Measurements from ENCODE around the gene LDLRAD4.

DNA sequence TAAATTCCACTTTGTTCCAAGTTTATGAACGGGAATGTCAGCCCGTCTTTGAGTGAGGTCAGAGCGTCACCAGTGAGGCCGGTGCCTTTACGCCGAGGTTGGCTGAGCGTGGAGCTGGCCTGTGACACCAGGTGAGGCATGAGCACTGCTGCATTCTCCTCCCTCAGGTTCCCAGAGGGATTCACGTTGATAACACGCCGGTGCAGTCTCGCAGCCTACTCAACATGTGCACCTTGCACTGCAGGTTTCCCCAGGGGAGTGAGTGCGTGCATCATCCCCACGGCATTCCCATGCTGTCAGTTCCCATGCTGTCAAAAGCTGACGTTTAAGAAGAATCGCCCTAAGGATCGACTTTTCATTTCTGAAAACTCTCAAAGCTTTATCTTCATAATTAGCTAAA, 213.3 kb downstream of the LDLRAD4 start:
- TF ChIP-seq, protein P1, sequence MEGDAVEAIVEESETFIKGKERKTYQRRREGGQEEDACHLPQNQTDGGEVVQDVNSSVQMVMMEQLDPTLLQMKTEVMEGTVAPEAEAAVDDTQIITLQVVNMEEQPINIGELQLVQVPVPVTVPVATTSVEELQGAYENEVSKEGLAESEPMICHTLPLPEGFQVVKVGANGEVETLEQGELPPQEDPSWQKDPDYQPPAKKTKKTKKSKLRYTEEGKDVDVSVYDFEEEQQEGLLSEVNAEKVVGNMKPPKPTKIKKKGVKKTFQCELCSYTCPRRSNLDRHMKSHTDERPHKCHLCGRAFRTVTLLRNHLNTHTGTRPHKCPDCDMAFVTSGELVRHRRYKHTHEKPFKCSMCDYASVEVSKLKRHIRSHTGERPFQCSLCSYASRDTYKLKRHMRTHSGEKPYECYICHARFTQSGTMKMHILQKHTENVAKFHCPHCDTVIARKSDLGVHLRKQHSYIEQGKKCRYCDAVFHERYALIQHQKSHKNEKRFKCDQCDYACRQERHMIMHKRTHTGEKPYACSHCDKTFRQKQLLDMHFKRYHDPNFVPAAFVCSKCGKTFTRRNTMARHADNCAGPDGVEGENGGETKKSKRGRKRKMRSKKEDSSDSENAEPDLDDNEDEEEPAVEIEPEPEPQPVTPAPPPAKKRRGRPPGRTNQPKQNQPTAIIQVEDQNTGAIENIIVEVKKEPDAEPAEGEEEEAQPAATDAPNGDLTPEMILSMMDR (IDR thresholded peaks at IDR 0.05 in 2 of 3, conservative IDR thresholded peaks at IDR 0.05 in 1 of 3; ENCODE audit: insufficient read depth in 2 of 3, low read depth in 1 of 3, low read length in 3 of 3) = no peak
- TF ChIP-seq, protein P2, sequence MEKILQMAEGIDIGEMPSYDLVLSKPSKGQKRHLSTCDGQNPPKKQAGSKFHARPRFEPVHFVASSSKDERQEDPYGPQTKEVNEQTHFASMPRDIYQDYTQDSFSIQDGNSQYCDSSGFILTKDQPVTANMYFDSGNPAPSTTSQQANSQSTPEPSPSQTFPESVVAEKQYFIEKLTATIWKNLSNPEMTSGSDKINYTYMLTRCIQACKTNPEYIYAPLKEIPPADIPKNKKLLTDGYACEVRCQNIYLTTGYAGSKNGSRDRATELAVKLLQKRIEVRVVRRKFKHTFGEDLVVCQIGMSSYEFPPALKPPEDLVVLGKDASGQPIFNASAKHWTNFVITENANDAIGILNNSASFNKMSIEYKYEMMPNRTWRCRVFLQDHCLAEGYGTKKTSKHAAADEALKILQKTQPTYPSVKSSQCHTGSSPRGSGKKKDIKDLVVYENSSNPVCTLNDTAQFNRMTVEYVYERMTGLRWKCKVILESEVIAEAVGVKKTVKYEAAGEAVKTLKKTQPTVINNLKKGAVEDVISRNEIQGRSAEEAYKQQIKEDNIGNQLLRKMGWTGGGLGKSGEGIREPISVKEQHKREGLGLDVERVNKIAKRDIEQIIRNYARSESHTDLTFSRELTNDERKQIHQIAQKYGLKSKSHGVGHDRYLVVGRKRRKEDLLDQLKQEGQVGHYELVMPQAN (IDR thresholded peaks at IDR 0.05; ENCODE audit: borderline replicate concordance) = no peak
- TF ChIP-seq ZZZ3 (IDR thresholded peaks at IDR 0.05) = no peak
- no peak for TF ChIP-seq WHSC1 (IDR thresholded peaks at IDR 0.05; ENCODE audit: low read length)
- TF ChIP-seq, protein P3, sequence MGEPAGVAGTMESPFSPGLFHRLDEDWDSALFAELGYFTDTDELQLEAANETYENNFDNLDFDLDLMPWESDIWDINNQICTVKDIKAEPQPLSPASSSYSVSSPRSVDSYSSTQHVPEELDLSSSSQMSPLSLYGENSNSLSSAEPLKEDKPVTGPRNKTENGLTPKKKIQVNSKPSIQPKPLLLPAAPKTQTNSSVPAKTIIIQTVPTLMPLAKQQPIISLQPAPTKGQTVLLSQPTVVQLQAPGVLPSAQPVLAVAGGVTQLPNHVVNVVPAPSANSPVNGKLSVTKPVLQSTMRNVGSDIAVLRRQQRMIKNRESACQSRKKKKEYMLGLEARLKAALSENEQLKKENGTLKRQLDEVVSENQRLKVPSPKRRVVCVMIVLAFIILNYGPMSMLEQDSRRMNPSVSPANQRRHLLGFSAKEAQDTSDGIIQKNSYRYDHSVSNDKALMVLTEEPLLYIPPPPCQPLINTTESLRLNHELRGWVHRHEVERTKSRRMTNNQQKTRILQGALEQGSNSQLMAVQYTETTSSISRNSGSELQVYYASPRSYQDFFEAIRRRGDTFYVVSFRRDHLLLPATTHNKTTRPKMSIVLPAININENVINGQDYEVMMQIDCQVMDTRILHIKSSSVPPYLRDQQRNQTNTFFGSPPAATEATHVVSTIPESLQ (CRISPR knock-in tag; IDR thresholded peaks at IDR 0.05) = no peak
- TF ChIP-seq ZNF699 (CRISPR knock-in tag; IDR thresholded peaks at IDR 0.05; ENCODE audit: insufficient replicate concordance) = no peak
- TF ChIP-seq CHD2 (IDR thresholded peaks at IDR 0.05; ENCODE audit: low read depth, low read length) = no peak
- TF ChIP-seq, protein P4, sequence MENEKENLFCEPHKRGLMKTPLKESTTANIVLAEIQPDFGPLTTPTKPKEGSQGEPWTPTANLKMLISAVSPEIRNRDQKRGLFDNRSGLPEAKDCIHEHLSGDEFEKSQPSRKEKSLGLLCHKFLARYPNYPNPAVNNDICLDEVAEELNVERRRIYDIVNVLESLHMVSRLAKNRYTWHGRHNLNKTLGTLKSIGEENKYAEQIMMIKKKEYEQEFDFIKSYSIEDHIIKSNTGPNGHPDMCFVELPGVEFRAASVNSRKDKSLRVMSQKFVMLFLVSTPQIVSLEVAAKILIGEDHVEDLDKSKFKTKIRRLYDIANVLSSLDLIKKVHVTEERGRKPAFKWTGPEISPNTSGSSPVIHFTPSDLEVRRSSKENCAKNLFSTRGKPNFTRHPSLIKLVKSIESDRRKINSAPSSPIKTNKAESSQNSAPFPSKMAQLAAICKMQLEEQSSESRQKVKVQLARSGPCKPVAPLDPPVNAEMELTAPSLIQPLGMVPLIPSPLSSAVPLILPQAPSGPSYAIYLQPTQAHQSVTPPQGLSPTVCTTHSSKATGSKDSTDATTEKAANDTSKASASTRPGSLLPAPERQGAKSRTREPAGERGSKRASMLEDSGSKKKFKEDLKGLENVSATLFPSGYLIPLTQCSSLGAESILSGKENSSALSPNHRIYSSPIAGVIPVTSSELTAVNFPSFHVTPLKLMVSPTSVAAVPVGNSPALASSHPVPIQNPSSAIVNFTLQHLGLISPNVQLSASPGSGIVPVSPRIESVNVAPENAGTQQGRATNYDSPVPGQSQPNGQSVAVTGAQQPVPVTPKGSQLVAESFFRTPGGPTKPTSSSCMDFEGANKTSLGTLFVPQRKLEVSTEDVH (IDR thresholded peaks at IDR 0.05; ENCODE audit: low read depth, partially characterized antibody) = no peak
- TF ChIP-seq, protein P5, sequence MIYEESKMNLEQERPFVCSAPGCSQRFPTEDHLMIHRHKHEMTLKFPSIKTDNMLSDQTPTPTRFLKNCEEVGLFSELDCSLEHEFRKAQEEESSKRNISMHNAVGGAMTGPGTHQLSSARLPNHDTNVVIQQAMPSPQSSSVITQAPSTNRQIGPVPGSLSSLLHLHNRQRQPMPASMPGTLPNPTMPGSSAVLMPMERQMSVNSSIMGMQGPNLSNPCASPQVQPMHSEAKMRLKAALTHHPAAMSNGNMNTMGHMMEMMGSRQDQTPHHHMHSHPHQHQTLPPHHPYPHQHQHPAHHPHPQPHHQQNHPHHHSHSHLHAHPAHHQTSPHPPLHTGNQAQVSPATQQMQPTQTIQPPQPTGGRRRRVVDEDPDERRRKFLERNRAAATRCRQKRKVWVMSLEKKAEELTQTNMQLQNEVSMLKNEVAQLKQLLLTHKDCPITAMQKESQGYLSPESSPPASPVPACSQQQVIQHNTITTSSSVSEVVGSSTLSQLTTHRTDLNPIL (CRISPR knock-in tag; IDR thresholded peaks at IDR 0.05) = no peak
- TF ChIP-seq, protein P6, sequence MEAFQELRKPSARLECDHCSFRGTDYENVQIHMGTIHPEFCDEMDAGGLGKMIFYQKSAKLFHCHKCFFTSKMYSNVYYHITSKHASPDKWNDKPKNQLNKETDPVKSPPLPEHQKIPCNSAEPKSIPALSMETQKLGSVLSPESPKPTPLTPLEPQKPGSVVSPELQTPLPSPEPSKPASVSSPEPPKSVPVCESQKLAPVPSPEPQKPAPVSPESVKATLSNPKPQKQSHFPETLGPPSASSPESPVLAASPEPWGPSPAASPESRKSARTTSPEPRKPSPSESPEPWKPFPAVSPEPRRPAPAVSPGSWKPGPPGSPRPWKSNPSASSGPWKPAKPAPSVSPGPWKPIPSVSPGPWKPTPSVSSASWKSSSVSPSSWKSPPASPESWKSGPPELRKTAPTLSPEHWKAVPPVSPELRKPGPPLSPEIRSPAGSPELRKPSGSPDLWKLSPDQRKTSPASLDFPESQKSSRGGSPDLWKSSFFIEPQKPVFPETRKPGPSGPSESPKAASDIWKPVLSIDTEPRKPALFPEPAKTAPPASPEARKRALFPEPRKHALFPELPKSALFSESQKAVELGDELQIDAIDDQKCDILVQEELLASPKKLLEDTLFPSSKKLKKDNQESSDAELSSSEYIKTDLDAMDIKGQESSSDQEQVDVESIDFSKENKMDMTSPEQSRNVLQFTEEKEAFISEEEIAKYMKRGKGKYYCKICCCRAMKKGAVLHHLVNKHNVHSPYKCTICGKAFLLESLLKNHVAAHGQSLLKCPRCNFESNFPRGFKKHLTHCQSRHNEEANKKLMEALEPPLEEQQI (IDR thresholded peaks at IDR 0.05) = no peak
- TF ChIP-seq NFATC3 (IDR thresholded peaks at IDR 0.05) = no peak
- TF ChIP-seq, protein P7, sequence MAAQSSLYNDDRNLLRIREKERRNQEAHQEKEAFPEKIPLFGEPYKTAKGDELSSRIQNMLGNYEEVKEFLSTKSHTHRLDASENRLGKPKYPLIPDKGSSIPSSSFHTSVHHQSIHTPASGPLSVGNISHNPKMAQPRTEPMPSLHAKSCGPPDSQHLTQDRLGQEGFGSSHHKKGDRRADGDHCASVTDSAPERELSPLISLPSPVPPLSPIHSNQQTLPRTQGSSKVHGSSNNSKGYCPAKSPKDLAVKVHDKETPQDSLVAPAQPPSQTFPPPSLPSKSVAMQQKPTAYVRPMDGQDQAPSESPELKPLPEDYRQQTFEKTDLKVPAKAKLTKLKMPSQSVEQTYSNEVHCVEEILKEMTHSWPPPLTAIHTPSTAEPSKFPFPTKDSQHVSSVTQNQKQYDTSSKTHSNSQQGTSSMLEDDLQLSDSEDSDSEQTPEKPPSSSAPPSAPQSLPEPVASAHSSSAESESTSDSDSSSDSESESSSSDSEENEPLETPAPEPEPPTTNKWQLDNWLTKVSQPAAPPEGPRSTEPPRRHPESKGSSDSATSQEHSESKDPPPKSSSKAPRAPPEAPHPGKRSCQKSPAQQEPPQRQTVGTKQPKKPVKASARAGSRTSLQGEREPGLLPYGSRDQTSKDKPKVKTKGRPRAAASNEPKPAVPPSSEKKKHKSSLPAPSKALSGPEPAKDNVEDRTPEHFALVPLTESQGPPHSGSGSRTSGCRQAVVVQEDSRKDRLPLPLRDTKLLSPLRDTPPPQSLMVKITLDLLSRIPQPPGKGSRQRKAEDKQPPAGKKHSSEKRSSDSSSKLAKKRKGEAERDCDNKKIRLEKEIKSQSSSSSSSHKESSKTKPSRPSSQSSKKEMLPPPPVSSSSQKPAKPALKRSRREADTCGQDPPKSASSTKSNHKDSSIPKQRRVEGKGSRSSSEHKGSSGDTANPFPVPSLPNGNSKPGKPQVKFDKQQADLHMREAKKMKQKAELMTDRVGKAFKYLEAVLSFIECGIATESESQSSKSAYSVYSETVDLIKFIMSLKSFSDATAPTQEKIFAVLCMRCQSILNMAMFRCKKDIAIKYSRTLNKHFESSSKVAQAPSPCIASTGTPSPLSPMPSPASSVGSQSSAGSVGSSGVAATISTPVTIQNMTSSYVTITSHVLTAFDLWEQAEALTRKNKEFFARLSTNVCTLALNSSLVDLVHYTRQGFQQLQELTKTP (IDR thresholded peaks at IDR 0.05; ENCODE audit: low read depth in 1 of 2, partially characterized antibody in 2 of 2) = no peak
- TF ChIP-seq SMARCA5 (IDR thresholded peaks at IDR 0.05) = no peak

Data from K562 (cell line).